H1 (cell line): Measurements from ENCODE around the gene DOCK8. TPM values are rescaled to one million over a fixed set of nuclear protein-coding genes. Genes with fewer than 3 reads are reported as not detected.

Experiments
- ASH2L ChIP-seq: fragments of 200-600, 300-600 bp; sonication (generic); IDR thresholded peaks from one replicate; pipeline ENCODE4 v1.7.1; 2017; ENCODE audit warnings: low read length
- CTBP2 ChIP-seq: IDR thresholded peaks from 2 replicates; pipeline ENCODE4 v1.7.0; 2011; ENCODE audit warnings: borderline replicate concordance, mild to moderate bottlenecking, moderate library complexity, mixed read lengths, low read length; ENCODE audit not compliant: insufficient read depth, insufficient read length
- KDM5A ChIP-seq: fragments of 200-600 bp; IDR thresholded peaks from 2 replicates; pipeline ENCODE4 v1.7.1; 2012; ENCODE audit warnings: mild to moderate bottlenecking, low read length, inconsistent platforms, mixed read lengths
- NANOG ChIP-seq: IDR thresholded peaks from 2 replicates; pipeline ENCODE4 v1.6.1; 2011; ENCODE audit warnings: low read length, low read depth, mild to moderate bottlenecking, inconsistent platforms; ENCODE audit not compliant: insufficient read depth, poor library complexity, severe bottlenecking
- POU5F1 ChIP-seq: IDR thresholded peaks from 2 replicates; pipeline ENCODE4 v1.6.1; 2011; ENCODE audit warnings: low read depth, mild to moderate bottlenecking, low read length, moderate library complexity
- RNF2 ChIP-seq: fragments of 200-900, 300-1000 bp; sonication (generic); IDR thresholded peaks from 2 replicates; pipeline ENCODE4 v1.7.1; 2016; ENCODE audit warnings: borderline replicate concordance, low read depth, mild to moderate bottlenecking, antibody characterized with exemption, low read length; ENCODE audit not compliant: poor library complexity, severe bottlenecking; ENCODE audit errors: missing control alignments
- polyA plus RNA-seq, 7 experiments: library from polyadenylated mRNA; depleted of rRNA in 3 of 7; stranded (reverse) in 5 of 7; unstranded in 2 of 7; fragments of >200 nt in 5 of 7; fragments of 200-250 nt in 2 of 7; gene quantifications; 1 replicate in 5 of 7; 2 replicates in 1 of 7; 4 replicates in 1 of 7; pipeline versions ENCODE4 v1.2.1 to v1.2.3, GENCODE V29; 2011 to 2013; ENCODE audit warnings: missing spikeins in 2 of 7, mixed read lengths in 2 of 7
- total RNA-seq: library from RNA; stranded (reverse); fragmentation: NEBNext Ultra II Directional; extraction: Animal tissue kit (Norgen Biotek cat#: 25700); gene quantifications from 2 replicates; pipeline ENCODE4 v1.2.1, GENCODE V29; 2021
- TF ChIP-seq, protein P1 (sequence below): fragments of 300-600 bp; sonication (generic); IDR thresholded peaks from 2 replicates; pipeline ENCODE4 v1.7.1; 2012; ENCODE audit warnings: low read length, moderate library complexity, mild to moderate bottlenecking, inconsistent platforms; ENCODE audit not compliant: insufficient replicate concordance
- TF ChIP-seq, protein P2 (sequence below): IDR thresholded peaks from 2 replicates; pipeline ENCODE4 v1.6.1; 2011; ENCODE audit warnings: low read depth, mild to moderate bottlenecking, low read length; ENCODE audit not compliant: insufficient read depth
- TF ChIP-seq, protein P3 (sequence below): IDR thresholded peaks from 2 replicates; pipeline ENCODE4 v1.6.1; 2011; ENCODE audit warnings: low read length, improper control_type of control experiment

Gene DOCK8
- total and polyA plus RNA-seq, 2 of the 8 experiments (the other 6 are each of a cell fraction or from before 2014, with no cell fraction given): 0.57 to 2.0 TPM

DNA sequence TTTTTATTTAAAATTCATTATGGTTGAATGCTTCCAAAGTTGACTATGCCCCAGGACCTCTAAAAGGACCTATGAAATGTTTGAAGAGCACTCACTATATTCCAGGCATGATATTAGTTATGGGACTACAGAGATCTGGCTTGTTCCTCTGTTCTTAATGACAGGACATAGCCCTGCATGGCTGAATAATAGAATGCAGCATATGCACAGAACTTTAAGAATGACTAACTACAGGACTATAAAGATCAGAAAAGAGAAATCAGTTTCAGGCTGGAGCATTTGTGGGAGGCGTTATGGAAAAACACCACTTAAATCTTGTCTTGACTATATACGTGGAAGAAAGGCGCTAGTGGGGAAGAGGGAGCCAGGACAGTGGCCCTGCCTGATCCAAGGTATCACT, 239.2 kb downstream of the DOCK8 start (continued):
- TF ChIP-seq, protein P1, sequence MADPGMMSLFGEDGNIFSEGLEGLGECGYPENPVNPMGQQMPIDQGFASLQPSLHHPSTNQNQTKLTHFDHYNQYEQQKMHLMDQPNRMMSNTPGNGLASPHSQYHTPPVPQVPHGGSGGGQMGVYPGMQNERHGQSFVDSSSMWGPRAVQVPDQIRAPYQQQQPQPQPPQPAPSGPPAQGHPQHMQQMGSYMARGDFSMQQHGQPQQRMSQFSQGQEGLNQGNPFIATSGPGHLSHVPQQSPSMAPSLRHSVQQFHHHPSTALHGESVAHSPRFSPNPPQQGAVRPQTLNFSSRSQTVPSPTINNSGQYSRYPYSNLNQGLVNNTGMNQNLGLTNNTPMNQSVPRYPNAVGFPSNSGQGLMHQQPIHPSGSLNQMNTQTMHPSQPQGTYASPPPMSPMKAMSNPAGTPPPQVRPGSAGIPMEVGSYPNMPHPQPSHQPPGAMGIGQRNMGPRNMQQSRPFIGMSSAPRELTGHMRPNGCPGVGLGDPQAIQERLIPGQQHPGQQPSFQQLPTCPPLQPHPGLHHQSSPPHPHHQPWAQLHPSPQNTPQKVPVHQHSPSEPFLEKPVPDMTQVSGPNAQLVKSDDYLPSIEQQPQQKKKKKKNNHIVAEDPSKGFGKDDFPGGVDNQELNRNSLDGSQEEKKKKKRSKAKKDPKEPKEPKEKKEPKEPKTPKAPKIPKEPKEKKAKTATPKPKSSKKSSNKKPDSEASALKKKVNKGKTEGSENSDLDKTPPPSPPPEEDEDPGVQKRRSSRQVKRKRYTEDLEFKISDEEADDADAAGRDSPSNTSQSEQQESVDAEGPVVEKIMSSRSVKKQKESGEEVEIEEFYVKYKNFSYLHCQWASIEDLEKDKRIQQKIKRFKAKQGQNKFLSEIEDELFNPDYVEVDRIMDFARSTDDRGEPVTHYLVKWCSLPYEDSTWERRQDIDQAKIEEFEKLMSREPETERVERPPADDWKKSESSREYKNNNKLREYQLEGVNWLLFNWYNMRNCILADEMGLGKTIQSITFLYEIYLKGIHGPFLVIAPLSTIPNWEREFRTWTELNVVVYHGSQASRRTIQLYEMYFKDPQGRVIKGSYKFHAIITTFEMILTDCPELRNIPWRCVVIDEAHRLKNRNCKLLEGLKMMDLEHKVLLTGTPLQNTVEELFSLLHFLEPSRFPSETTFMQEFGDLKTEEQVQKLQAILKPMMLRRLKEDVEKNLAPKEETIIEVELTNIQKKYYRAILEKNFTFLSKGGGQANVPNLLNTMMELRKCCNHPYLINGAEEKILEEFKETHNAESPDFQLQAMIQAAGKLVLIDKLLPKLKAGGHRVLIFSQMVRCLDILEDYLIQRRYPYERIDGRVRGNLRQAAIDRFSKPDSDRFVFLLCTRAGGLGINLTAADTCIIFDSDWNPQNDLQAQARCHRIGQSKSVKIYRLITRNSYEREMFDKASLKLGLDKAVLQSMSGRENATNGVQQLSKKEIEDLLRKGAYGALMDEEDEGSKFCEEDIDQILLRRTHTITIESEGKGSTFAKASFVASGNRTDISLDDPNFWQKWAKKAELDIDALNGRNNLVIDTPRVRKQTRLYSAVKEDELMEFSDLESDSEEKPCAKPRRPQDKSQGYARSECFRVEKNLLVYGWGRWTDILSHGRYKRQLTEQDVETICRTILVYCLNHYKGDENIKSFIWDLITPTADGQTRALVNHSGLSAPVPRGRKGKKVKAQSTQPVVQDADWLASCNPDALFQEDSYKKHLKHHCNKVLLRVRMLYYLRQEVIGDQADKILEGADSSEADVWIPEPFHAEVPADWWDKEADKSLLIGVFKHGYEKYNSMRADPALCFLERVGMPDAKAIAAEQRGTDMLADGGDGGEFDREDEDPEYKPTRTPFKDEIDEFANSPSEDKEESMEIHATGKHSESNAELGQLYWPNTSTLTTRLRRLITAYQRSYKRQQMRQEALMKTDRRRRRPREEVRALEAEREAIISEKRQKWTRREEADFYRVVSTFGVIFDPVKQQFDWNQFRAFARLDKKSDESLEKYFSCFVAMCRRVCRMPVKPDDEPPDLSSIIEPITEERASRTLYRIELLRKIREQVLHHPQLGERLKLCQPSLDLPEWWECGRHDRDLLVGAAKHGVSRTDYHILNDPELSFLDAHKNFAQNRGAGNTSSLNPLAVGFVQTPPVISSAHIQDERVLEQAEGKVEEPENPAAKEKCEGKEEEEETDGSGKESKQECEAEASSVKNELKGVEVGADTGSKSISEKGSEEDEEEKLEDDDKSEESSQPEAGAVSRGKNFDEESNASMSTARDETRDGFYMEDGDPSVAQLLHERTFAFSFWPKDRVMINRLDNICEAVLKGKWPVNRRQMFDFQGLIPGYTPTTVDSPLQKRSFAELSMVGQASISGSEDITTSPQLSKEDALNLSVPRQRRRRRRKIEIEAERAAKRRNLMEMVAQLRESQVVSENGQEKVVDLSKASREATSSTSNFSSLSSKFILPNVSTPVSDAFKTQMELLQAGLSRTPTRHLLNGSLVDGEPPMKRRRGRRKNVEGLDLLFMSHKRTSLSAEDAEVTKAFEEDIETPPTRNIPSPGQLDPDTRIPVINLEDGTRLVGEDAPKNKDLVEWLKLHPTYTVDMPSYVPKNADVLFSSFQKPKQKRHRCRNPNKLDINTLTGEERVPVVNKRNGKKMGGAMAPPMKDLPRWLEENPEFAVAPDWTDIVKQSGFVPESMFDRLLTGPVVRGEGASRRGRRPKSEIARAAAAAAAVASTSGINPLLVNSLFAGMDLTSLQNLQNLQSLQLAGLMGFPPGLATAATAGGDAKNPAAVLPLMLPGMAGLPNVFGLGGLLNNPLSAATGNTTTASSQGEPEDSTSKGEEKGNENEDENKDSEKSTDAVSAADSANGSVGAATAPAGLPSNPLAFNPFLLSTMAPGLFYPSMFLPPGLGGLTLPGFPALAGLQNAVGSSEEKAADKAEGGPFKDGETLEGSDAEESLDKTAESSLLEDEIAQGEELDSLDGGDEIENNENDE: no peak
- TF ChIP-seq KDM5A (no peak), ASH2L (no peak), RNF2 (no peak), NANOG (no peak), CTBP2 (no peak), POU5F1 (no peak)
- TF ChIP-seq, protein P2, sequence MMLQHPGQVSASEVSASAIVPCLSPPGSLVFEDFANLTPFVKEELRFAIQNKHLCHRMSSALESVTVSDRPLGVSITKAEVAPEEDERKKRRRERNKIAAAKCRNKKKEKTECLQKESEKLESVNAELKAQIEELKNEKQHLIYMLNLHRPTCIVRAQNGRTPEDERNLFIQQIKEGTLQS: no peak
- TF ChIP-seq, protein P3, sequence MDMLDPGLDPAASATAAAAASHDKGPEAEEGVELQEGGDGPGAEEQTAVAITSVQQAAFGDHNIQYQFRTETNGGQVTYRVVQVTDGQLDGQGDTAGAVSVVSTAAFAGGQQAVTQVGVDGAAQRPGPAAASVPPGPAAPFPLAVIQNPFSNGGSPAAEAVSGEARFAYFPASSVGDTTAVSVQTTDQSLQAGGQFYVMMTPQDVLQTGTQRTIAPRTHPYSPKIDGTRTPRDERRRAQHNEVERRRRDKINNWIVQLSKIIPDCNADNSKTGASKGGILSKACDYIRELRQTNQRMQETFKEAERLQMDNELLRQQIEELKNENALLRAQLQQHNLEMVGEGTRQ: no peak
